HepG2 (cell line): Measurements from ENCODE around the gene BICRA. TPM values are rescaled to one million over a fixed set of nuclear protein-coding genes. Genes with fewer than 3 reads are reported as not detected.
A peak's percentile ranks its signal among the peaks of the same experiment; 100 is the strongest.

Experiments
- FOSL2 ChIP-seq: sonication (generic); formaldehyde crosslinking; IDR thresholded peaks from 2 replicates; pipeline ENCODE4 v1.4.0; 2020; ENCODE audit warnings: missing genetic modification reagents
- ZNF430 ChIP-seq: sonication (generic); formaldehyde crosslinking; IDR thresholded peaks from 2 replicates; pipeline ENCODE4 v1.9.0; 2021; ENCODE audit warnings: mild to moderate bottlenecking, missing genetic modification reagents
- ZNF451 ChIP-seq: sonication (generic); formaldehyde crosslinking; IDR thresholded peaks from 2 replicates; pipeline ENCODE4 v1.5.0; 2020; ENCODE audit warnings: mild to moderate bottlenecking, missing genetic modification reagents
- polyA plus RNA-seq, 8 experiments: library from polyadenylated mRNA; depleted of rRNA in 3 of 8; stranded (reverse) in 7 of 8; unstranded in 1 of 8; fragments of >200 nt; fragmentation: Illumina TruSeq in 4 of 8; extraction: Trizol in 4 of 8; gene quantifications; 2 replicates each; pipeline versions ENCODE4 v1.2.1 to v1.2.3, GENCODE V29; 2011 to 2016; ENCODE audit warnings: low read depth in 4 of 8, missing spikeins in 1 of 8, mixed read lengths in 1 of 8; ENCODE audit not compliant: insufficient read depth in 1 of 8
- total RNA-seq, 5 experiments: library from RNA; depleted of rRNA; stranded (reverse); fragments of >200 nt; fragmentation: Illumina TruSeq; extraction: Trizol; gene quantifications; 2 replicates each; pipeline ENCODE4 v1.2.3, GENCODE V29; 2016; ENCODE audit warnings: low read depth in 1 of 5
- TF ChIP-seq, protein P1 (sequence below): sonication (generic); formaldehyde crosslinking; IDR thresholded peaks from 2 replicates; pipeline ENCODE4 v1.5.1; 2020; ENCODE audit warnings: mild to moderate bottlenecking, missing genetic modification reagents, moderate library complexity
- TF ChIP-seq, protein P2 (sequence below): sonication (generic); formaldehyde crosslinking; IDR thresholded peaks from 2 replicates; pipeline ENCODE4 v1.5.0; 2020; ENCODE audit warnings: mild to moderate bottlenecking, missing genetic modification reagents
- TF ChIP-seq, protein P3 (sequence below): sonication (generic); formaldehyde crosslinking; IDR thresholded peaks from 2 replicates; pipeline ENCODE4 v1.4.0; 2020; ENCODE audit warnings: low read depth, missing genetic modification reagents
- TF ChIP-seq, protein P4 (sequence below): sonication (generic); formaldehyde crosslinking; IDR thresholded peaks from 2 replicates; pipeline ENCODE4 v1.4.0; 2020; ENCODE audit warnings: missing genetic modification reagents

BICRA gene
- total and polyA plus RNA-seq, 2 of the 13 experiments (the other 11 are each of a cell fraction or from before 2014, with no cell fraction given): 0.55 to 0.71 TPM

DNA sequence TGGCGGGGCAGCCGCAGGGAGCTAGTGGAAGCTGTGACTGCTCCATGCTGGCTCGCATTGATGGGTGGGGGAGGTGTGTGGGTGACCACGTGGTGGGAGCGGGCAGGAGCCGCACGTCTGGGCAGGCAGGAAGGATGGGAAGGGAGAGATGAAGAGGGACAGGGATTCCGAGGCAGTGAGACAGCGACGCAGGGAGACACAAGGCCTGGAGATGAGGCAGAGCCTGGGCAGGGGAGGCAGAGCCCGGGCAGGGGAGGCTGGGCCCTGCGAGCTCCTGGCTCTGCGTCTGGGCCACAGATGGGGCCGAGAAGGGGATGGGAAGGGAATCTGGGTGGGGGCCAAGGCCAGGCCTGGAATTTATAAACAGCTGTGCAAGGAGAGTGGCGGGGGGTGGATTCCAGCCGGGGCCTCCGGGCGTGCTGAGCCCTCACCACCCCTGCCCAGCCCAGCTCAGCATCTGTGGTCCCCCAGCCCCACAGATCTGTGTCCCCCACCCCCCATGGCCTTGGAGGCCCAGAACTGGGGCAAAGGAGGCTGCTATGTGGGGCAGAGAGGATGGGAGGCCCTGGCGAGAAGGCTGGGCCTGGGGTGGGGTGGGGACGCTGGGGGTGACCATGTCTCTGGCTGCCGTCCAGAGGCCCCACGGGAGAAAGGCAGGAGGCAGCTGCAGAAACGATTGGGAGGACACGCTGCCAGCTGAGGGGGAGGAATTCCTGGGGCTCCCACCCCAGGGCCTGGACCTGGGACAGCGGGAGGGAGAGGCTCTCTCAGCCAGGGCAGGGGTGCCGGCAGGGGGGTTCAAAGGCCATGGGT is 110.3 kb downstream of the BICRA start (continued):
- TF ChIP-seq, protein P1, sequence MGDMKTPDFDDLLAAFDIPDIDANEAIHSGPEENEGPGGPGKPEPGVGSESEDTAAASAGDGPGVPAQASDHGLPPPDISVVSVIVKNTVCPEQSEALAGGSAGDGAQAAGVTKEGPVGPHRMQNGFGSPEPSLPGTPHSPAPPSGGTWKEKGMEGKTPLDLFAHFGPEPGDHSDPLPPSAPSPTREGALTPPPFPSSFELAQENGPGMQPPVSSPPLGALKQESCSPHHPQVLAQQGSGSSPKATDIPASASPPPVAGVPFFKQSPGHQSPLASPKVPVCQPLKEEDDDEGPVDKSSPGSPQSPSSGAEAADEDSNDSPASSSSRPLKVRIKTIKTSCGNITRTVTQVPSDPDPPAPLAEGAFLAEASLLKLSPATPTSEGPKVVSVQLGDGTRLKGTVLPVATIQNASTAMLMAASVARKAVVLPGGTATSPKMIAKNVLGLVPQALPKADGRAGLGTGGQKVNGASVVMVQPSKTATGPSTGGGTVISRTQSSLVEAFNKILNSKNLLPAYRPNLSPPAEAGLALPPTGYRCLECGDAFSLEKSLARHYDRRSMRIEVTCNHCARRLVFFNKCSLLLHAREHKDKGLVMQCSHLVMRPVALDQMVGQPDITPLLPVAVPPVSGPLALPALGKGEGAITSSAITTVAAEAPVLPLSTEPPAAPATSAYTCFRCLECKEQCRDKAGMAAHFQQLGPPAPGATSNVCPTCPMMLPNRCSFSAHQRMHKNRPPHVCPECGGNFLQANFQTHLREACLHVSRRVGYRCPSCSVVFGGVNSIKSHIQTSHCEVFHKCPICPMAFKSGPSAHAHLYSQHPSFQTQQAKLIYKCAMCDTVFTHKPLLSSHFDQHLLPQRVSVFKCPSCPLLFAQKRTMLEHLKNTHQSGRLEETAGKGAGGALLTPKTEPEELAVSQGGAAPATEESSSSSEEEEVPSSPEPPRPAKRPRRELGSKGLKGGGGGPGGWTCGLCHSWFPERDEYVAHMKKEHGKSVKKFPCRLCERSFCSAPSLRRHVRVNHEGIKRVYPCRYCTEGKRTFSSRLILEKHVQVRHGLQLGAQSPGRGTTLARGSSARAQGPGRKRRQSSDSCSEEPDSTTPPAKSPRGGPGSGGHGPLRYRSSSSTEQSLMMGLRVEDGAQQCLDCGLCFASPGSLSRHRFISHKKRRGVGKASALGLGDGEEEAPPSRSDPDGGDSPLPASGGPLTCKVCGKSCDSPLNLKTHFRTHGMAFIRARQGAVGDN (CRISPR knock-in tag): peak; percentile 91
- TF ChIP-seq, protein P2, sequence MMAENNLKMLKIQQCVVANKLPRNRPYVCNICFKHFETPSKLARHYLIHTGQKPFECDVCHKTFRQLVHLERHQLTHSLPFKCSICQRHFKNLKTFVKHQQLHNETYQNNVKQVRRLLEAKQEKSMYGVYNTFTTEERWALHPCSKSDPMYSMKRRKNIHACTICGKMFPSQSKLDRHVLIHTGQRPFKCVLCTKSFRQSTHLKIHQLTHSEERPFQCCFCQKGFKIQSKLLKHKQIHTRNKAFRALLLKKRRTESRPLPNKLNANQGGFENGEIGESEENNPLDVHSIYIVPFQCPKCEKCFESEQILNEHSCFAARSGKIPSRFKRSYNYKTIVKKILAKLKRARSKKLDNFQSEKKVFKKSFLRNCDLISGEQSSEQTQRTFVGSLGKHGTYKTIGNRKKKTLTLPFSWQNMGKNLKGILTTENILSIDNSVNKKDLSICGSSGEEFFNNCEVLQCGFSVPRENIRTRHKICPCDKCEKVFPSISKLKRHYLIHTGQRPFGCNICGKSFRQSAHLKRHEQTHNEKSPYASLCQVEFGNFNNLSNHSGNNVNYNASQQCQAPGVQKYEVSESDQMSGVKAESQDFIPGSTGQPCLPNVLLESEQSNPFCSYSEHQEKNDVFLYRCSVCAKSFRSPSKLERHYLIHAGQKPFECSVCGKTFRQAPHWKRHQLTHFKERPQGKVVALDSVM: peak; percentile 36; the same call in 1 of the 2 replicates
- TF ChIP-seq, protein P3, sequence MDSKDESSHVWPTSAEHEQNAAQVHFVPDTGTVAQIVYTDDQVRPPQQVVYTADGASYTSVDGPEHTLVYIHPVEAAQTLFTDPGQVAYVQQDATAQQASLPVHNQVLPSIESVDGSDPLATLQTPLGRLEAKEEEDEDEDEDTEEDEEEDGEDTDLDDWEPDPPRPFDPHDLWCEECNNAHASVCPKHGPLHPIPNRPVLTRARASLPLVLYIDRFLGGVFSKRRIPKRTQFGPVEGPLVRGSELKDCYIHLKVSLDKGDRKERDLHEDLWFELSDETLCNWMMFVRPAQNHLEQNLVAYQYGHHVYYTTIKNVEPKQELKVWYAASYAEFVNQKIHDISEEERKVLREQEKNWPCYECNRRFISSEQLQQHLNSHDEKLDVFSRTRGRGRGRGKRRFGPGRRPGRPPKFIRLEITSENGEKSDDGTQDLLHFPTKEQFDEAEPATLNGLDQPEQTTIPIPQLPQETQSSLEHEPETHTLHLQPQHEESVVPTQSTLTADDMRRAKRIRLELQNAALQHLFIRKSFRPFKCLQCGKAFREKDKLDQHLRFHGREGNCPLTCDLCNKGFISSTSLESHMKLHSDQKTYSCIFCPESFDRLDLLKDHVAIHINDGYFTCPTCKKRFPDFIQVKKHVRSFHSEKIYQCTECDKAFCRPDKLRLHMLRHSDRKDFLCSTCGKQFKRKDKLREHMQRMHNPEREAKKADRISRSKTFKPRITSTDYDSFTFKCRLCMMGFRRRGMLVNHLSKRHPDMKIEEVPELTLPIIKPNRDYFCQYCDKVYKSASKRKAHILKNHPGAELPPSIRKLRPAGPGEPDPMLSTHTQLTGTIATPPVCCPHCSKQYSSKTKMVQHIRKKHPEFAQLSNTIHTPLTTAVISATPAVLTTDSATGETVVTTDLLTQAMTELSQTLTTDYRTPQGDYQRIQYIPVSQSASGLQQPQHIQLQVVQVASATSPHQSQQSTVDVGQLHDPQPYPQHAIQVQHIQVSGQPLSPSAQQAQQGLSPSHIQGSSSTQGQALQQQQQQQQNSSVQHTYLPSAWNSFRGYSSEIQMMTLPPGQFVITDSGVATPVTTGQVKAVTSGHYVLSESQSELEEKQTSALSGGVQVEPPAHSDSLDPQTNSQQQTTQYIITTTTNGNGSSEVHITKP: no peak
- TF ChIP-seq ZNF451 (CRISPR knock-in tag) (0 out of 2 replicates have a peak, but pooled peaks have one; percentile 34), FOSL2 (CRISPR knock-in tag) (peak; percentile 30; the same call in 1 of the 2 replicates), ZNF430 (CRISPR knock-in tag) (peak; percentile 61; the same call in 1 of the 2 replicates)
- TF ChIP-seq, protein P4, sequence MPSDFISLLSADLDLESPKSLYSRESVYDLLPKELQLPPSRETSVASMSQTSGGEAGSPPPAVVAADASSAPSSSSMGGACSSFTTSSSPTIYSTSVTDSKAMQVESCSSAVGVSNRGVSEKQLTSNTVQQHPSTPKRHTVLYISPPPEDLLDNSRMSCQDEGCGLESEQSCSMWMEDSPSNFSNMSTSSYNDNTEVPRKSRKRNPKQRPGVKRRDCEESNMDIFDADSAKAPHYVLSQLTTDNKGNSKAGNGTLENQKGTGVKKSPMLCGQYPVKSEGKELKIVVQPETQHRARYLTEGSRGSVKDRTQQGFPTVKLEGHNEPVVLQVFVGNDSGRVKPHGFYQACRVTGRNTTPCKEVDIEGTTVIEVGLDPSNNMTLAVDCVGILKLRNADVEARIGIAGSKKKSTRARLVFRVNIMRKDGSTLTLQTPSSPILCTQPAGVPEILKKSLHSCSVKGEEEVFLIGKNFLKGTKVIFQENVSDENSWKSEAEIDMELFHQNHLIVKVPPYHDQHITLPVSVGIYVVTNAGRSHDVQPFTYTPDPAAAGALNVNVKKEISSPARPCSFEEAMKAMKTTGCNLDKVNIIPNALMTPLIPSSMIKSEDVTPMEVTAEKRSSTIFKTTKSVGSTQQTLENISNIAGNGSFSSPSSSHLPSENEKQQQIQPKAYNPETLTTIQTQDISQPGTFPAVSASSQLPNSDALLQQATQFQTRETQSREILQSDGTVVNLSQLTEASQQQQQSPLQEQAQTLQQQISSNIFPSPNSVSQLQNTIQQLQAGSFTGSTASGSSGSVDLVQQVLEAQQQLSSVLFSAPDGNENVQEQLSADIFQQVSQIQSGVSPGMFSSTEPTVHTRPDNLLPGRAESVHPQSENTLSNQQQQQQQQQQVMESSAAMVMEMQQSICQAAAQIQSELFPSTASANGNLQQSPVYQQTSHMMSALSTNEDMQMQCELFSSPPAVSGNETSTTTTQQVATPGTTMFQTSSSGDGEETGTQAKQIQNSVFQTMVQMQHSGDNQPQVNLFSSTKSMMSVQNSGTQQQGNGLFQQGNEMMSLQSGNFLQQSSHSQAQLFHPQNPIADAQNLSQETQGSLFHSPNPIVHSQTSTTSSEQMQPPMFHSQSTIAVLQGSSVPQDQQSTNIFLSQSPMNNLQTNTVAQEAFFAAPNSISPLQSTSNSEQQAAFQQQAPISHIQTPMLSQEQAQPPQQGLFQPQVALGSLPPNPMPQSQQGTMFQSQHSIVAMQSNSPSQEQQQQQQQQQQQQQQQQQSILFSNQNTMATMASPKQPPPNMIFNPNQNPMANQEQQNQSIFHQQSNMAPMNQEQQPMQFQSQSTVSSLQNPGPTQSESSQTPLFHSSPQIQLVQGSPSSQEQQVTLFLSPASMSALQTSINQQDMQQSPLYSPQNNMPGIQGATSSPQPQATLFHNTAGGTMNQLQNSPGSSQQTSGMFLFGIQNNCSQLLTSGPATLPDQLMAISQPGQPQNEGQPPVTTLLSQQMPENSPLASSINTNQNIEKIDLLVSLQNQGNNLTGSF (CRISPR knock-in tag): no peak
